Right lobe of liver (tissue), 6 donors: ENCODE data around the gene THBS1. TPM values are rescaled to one million over a fixed set of nuclear protein-coding genes. Genes with fewer than 3 reads are reported as not detected.

Experiments used
- ATAC-seq, 4 donors: fragments of 200-7000 bp; cut with Tn5 transposase; one replicate each; pipeline ENCODE4 v1.9.1; 2020; ENCODE audit warnings: mild to moderate bottlenecking in 4 of 4, moderate library complexity in 4 of 4
- DNase-seq, 3 donors: peaks; one replicate each; pipeline ENCODE4 v3.0.0-alpha.2; 2020
- H3K27ac ChIP-seq, 3 donors: fragments of 200-600 bp; one replicate each; pipeline ENCODE4 v1.8.0; 2022
- H3K27me3 ChIP-seq, 2 donors: fragments of 200-600 bp; one replicate each; pipeline ENCODE4 v1.8.0; 2022
- H3K36me3 ChIP-seq, 4 donors: fragments of 200-600 bp; sonication (generic) in 1 of 4; one replicate each; pipeline versions ENCODE4 v1.5.1 to v1.8.0; 2017 to 2022; ENCODE audit warnings: control low read depth in 1 of 4
- H3K4me1 ChIP-seq, 4 donors: fragments of 200-600 bp; sonication (generic) in 1 of 4; one replicate each; pipeline versions ENCODE4 v1.5.1 to v1.8.0; 2017 to 2022; ENCODE audit warnings: control low read depth in 1 of 4
- H3K4me3 ChIP-seq, 3 donors: fragments of 200-600 bp; one replicate each; pipeline ENCODE4 v1.8.0; 2022
- H3K9me3 ChIP-seq, 4 donors: fragments of 200-600 bp; sonication (generic) in 1 of 4; one replicate each; pipeline versions ENCODE4 v1.5.1 to v1.8.0; 2017 to 2022; ENCODE audit warnings: control low read depth in 1 of 4
- CTCF ChIP-seq, 4 donors: fragments of 200-600 bp in 3 of 4; fragments of 450-650 bp in 1 of 4; IDR thresholded peaks; one replicate each; pipeline versions ENCODE4 v1.5.1 to v1.8.0; 2016 to 2022; ENCODE audit warnings: antibody characterized with exemption in 4 of 4, mild to moderate bottlenecking in 2 of 4
- POLR2A ChIP-seq: fragments of 450-650 bp; IDR thresholded peaks from one replicate; pipeline ENCODE4 v1.6.1; 2017; ENCODE audit warnings: antibody characterized with exemption, mild to moderate bottlenecking
- WGBS: methylation state at CpG from one replicate; pipeline ENCODE4 v1.1.6; 2018; ENCODE audit warnings: low coverage, low lambda C conversion rate; ENCODE audit not compliant: insufficient coverage; ENCODE audit errors: missing lambda C conversion rate; 5-methylcytosine and 5-hydroxymethylcytosine counted together
- intact Hi-C, 2 donors: fragments of 100-400 bp; cut with DNase I; formaldehyde crosslinking; loops; one replicate each; pipeline versions ENCODE4 v1.11.2 to v1.14.1; 2022
- total RNA-seq, 6 experiments: library from RNA; depleted of rRNA in 2 of 6; stranded (reverse); fragments of >200 nt in 2 of 6; fragmentation: NEBNext Ultra II Directional in 3 of 6; extraction: Animal tissue kit (Norgen Biotek cat#: 25700) in 3 of 6; gene quantifications; one replicate each; pipeline versions ENCODE4 v1.1.0 to v1.2.4, GENCODE V29; 2016 to 2023
- donor health status: DM: no; HTN: yes; CAD: no.
- donor health status: DM: no; HTN: no; CAD: no.
- donor health status: DM: no; HTN: no; CAD: no.
- donor health status: DM: no; HTN: yes; CAD: no.
- donor health status: DM: no; HTN: yes; CAD: no.

THBS1 gene
- total RNA-seq, 6 experiments from 2014 or later: 10.7 to 253 (median 64.6) TPM

GRCh38 chr15:39553947-39554693 is 26.8 kb upstream of the THBS1 start:
- ATAC-seq (no peak), DNase-seq (no peak)
- Histone ChIP-seq H3K36me3 (no peaks in the 10 kb centered on the region), H3K9me3 (no peaks in the 10 kb centered on the region), H3K27me3 (no peaks in the 10 kb centered on the region), H3K4me3 (no peak overlapping the region), H3K27ac (no peak overlapping the region), H3K4me1 (no peaks in the 10 kb centered on the region)
- intact Hi-C loops: no loop called here
- 24% methylated on average over 2 of the region's 2 CpGs for WGBS
- no peak for TF ChIP-seq CTCF (IDR thresholded peaks at IDR 0.05)
- TF ChIP-seq POLR2A: no peak

- H3K27ac ChIP-seq: no peak overlapping the region
- intact Hi-C loops: no loop called here
- ATAC-seq (no peak), DNase-seq (no peak)
- no peak for TF ChIP-seq CTCF (IDR thresholded peaks at IDR 0.05)
- TF ChIP-seq POLR2A: no peak
- H3K27me3 ChIP-seq: no peaks in the 10 kb centered on the region
- no peak overlapping the region for H3K4me3 ChIP-seq
- no peaks in the 10 kb centered on the region for H3K36me3 ChIP-seq
- H3K4me1 ChIP-seq: no peaks in the 10 kb centered on the region
- no peaks in the 10 kb centered on the region for H3K9me3 ChIP-seq
These were observed 26.0 kb upstream of the THBS1 start for GRCh38 chr15:39554746-39555387.

GRCh38 chr15:39555885-39556284 is 25.0 kb upstream of the THBS1 start:
- no peaks in the 10 kb centered on the region for H3K9me3 ChIP-seq
- H3K36me3 ChIP-seq: no peaks in the 10 kb centered on the region
- H3K27me3 ChIP-seq: no peaks in the 10 kb centered on the region
- whole genome bisulfite sequencing: 70% methylated on average over 4 of the region's 4 CpGs
- intact Hi-C loops: no loop called here
- no peak overlapping the region for H3K27ac ChIP-seq
- no peak for ATAC-seq
- no peak overlapping the region for H3K4me3 ChIP-seq
- TF ChIP-seq CTCF (IDR thresholded peaks at IDR 0.05) (no peak), POLR2A (no peak)
- DNase-seq: no peak
- no peaks in the 10 kb centered on the region for H3K4me1 ChIP-seq

- TF ChIP-seq CTCF (IDR thresholded peaks at IDR 0.05) (no peak), POLR2A (no peak)
- no peaks in the 10 kb centered on the region for H3K4me1 ChIP-seq
- H3K9me3 ChIP-seq: no peaks in the 10 kb centered on the region
- 71% methylated on average over 4 of the region's 7 CpGs for WGBS
- intact Hi-C loops: no loop called here
- no peak overlapping the region for H3K27ac ChIP-seq
- no peaks in the 10 kb centered on the region for H3K36me3 ChIP-seq
- DNase-seq (no peak), ATAC-seq (no peak)
- H3K4me3 ChIP-seq: no peak overlapping the region
- no peaks in the 10 kb centered on the region for H3K27me3 ChIP-seq
These were observed 24.4 kb upstream of the THBS1 start for GRCh38 chr15:39556461-39556860.
